Prostate gland (tissue), 2 donors: ENCODE measurements around the gene PLAC1. TPM values are rescaled to one million over a fixed set of nuclear protein-coding genes. Genes with fewer than 3 reads are reported as not detected.

Experiments
- DNase-seq: peaks from one replicate; pipeline ENCODE4 v3.0.0-alpha.2; 2019; ENCODE audit warnings: low spot score
- H3K27ac ChIP-seq, 2 donors: fragments of 200-600 bp; sonication (generic); 2 replicates each; pipeline ENCODE4 v1.5.1; 2017 to 2019
- H3K27me3 ChIP-seq: fragments of 200-600 bp; sonication (generic); replicated peaks from 2 replicates; pipeline ENCODE4 v1.5.1; 2019; ENCODE audit not compliant: insufficient read depth
- H3K36me3 ChIP-seq, 2 donors: fragments of 200-600 bp; sonication (generic); 1 replicate in 1 of 2; 2 replicates in 1 of 2; pipeline versions ENCODE4 v1.5.1 to v1.8.1; 2017 to 2019
- H3K4me1 ChIP-seq: fragments of 200-600 bp; sonication (generic); replicated peaks from 2 replicates; pipeline ENCODE4 v1.5.1; 2019
- H3K4me3 ChIP-seq, 2 donors: fragments of 200-600 bp; sonication (generic); 2 replicates each; pipeline ENCODE4 v1.5.1; 2017 to 2019
- H3K9me3 ChIP-seq: fragments of 200-600 bp; sonication (generic); 2 replicates; pipeline ENCODE4 v1.5.1; 2017
- CTCF ChIP-seq, 4 experiments: fragments of 200-600 bp in 2 of 4; fragments of 450-650 bp in 2 of 4; sonication (generic) in 2 of 4; IDR thresholded peaks; 1 replicate in 3 of 4; 2 replicates in 1 of 4; pipeline ENCODE4 v1.5.1; 2016 to 2019; ENCODE audit warnings: antibody characterized with exemption in 4 of 4, mild to moderate bottlenecking in 2 of 4, moderate library complexity in 2 of 4
- POLR2A ChIP-seq: fragments of 450-650 bp; IDR thresholded peaks from one replicate; pipeline ENCODE4 v1.6.1; 2016; ENCODE audit warnings: antibody characterized with exemption, mild to moderate bottlenecking
- POLR2AphosphoS5 ChIP-seq: sonication (generic); formaldehyde crosslinking; IDR thresholded peaks from one replicate; pipeline ENCODE4 v1.6.1; 2017; ENCODE audit warnings: antibody characterized with exemption
- WGBS: methylation state at CpG from one replicate; pipeline ENCODE4 v1.1.5; 2018; 5-methylcytosine and 5-hydroxymethylcytosine counted together
- intact Hi-C: fragments of 100-400 bp; cut with DNase I; formaldehyde crosslinking; loops from one replicate; pipeline ENCODE4 v1.14.2; 2022
- total RNA-seq, 2 donors: library from RNA; depleted of rRNA; stranded (reverse); fragments of >200 nt; gene quantifications; one replicate each; pipeline ENCODE4 v1.1.0, GENCODE V29; 2016

PLAC1 gene
- total RNA-seq, 2 donors from 2014 or later: 1.5 TPM; not detected in 1

- no peaks in the 10 kb centered on the region for H3K36me3 ChIP-seq
- H3K4me1 ChIP-seq: no peaks in the 10 kb centered on the region
- no peak for DNase-seq
- no peak overlapping the region for H3K4me3 ChIP-seq
- intact Hi-C loops: no loop called here
- H3K9me3 ChIP-seq: no peaks in the 10 kb centered on the region
- no peak overlapping the region for H3K27ac ChIP-seq
- TF ChIP-seq CTCF (IDR thresholded peaks at IDR 0.05) (no peak), POLR2A (no peak), POLR2AphosphoS5 (no peak)
- WGBS: 73% methylated on average over 5 of the region's 5 CpGs
- no peaks in the 10 kb centered on the region for H3K27me3 ChIP-seq
These were observed 30.0 kb upstream of the PLAC1 start for GRCh38 chrX:134688031-134688823.

- Histone ChIP-seq H3K9me3 (no peaks in the 10 kb centered on the region), H3K4me1 (no peaks in the 10 kb centered on the region), H3K4me3 (no peak overlapping the region), H3K36me3 (no peaks in the 10 kb centered on the region), H3K27ac (no peak overlapping the region), H3K27me3 (no peaks in the 10 kb centered on the region)
- no peak for TF ChIP-seq POLR2A
- TF ChIP-seq POLR2AphosphoS5: no peak
- TF ChIP-seq CTCF (IDR thresholded peaks at IDR 0.05): no peak
- WGBS: 92% methylated on average over 5 of the region's 5 CpGs
- intact Hi-C loops: no loop called here
- no peak for DNase-seq
These were observed 27.4 kb upstream of the PLAC1 start for GRCh38 chrX:134685668-134686067.

- whole genome bisulfite sequencing: 63% methylated on average over 1 of the region's 1 CpG
- H3K9me3 ChIP-seq: no peaks in the 10 kb centered on the region
- TF ChIP-seq POLR2AphosphoS5 (no peak), CTCF (IDR thresholded peaks at IDR 0.05) (no peak), POLR2A (no peak)
- no peak overlapping the region for H3K4me3 ChIP-seq
- H3K27ac ChIP-seq: no peak overlapping the region
- no peak for DNase-seq
- intact Hi-C loops: no loop called here
- no peaks in the 10 kb centered on the region for H3K27me3 ChIP-seq
- H3K4me1 ChIP-seq: no peaks in the 10 kb centered on the region
- no peaks in the 10 kb centered on the region for H3K36me3 ChIP-seq
These were observed 26.7 kb upstream of the PLAC1 start for GRCh38 chrX:134684956-134685355.

- H3K4me3 ChIP-seq: no peak overlapping the region
- no peak overlapping the region for H3K27ac ChIP-seq
- 55% methylated on average over 3 of the region's 3 CpGs for WGBS
- intact Hi-C loops: no loop called here
- H3K27me3 ChIP-seq: no peaks in the 10 kb centered on the region
- DNase-seq: no peak
- H3K36me3 ChIP-seq: no peaks in the 10 kb centered on the region
- no peaks in the 10 kb centered on the region for H3K4me1 ChIP-seq
- TF ChIP-seq POLR2A (no peak), CTCF (IDR thresholded peaks at IDR 0.05) (no peak), POLR2AphosphoS5 (no peak)
- no peaks in the 10 kb centered on the region for H3K9me3 ChIP-seq
These were observed 25.2 kb upstream of the PLAC1 start for GRCh38 chrX:134683351-134684005.
